Purkinje cell (primary cell): ENCODE measurements around the gene BCO1. TPM values are rescaled to one million over a fixed set of nuclear protein-coding genes. Genes with fewer than 3 reads are reported as not detected.

Experiments used
- polyA plus RNA-seq: library from polyadenylated mRNA; unstranded; fragments of >200 nt; fragmentation: Nextera tagmentation; gene quantifications from 2 replicates; pipeline ENCODE4 v1.2.1, GENCODE V29; 2014

BCO1 gene, protein sequence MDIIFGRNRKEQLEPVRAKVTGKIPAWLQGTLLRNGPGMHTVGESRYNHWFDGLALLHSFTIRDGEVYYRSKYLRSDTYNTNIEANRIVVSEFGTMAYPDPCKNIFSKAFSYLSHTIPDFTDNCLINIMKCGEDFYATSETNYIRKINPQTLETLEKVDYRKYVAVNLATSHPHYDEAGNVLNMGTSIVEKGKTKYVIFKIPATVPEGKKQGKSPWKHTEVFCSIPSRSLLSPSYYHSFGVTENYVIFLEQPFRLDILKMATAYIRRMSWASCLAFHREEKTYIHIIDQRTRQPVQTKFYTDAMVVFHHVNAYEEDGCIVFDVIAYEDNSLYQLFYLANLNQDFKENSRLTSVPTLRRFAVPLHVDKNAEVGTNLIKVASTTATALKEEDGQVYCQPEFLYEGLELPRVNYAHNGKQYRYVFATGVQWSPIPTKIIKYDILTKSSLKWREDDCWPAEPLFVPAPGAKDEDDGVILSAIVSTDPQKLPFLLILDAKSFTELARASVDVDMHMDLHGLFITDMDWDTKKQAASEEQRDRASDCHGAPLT
- polyA plus RNA-seq = 0.19 TPM in 1 of 2 replicates, not detected in the other

DNA sequence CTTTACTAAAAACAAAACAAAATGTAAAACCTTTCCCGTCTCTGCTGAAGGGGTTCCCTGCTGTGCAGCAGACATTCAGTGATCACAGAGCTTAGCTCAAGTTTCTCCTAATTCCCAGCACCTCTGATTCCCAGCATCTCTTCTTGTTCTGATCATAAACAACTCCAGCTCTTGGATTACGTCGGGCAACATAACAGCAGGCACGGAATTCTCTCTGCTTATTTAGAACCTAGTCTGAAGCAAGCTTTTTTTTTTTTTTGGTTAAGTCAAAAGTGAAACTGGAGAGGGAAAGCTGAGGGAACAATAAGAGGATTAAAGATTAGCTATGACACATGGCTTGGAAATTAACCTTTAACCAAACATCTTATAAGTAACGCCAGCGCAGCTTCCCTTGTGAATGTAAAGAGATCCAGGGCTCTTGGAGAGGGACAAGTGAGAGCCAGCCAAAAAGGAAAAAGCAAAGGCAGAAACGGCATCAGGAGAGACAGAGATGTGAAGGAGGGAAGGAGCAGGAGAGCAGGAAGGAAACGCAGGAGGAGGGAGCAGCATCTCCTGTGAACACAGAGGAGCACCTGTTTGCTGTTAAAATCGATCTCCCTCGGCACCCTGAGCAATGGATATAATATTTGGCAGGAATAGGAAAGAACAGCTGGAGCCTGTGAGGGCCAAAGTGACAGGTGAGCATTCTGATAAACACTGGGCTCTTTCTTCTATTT, at the start of gene BCO1:
Gene BCO1, plus strand, starts transcription at position 394 of the 716 bp plus-strand sequence. Its CDS starts 220 bp downstream, at position 614.

DNA sequence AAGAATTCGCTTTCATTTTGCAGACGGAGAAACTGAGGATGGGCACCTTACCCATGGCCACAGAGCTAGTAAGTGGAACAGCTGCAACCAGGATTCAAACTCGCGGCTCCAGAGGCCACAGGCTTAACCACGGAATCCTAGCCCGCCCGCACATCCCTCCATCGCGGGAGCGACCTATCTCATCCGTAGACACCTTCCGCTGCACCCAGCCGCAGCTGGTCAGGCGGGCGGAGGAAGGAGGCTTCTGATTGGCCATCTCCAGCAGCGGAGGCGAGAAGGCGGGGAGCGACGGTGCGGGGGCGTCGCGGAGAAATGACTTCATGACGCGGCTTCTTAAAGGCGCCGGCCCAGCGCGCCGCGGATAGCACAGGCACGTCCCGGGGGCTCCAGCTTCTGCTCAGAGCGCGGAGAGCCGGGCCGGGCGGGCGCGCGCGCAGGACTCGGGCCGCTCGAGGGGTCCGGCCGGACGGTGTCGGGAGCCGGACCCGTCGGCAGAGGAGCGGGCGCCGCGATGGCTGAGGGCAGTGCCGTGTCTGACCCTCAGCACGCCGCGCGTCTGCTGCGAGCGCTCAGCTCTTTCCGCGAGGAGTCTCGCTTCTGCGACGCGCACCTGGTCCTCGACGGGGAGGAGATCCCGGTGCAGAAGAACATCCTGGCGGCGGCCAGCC, 76.2 kb downstream of the BCO1 start, which contains the start of gene GAN:
Gene GAN, plus strand, starts transcription at position 360 of the 668 bp plus-strand sequence. Its CDS starts 152 bp downstream, at position 512.

Other genes starting within 250 kb of the BCO1 start
- 300 and 316 TPM in 2 replicates for gene CMC2, start 231.8 kb upstream of the BCO1 start, polyA plus RNA-seq
- gene CENPN, start 231.5 kb upstream of the BCO1 start, polyA plus RNA-seq = 1.9 and 8.0 TPM in 2 replicates
- gene ATMIN, start 202.8 kb upstream of the BCO1 start, polyA plus RNA-seq = 17.2 and 20.6 TPM in 2 replicates
- gene C16orf46, start 161.5 kb upstream of the BCO1 start, polyA plus RNA-seq = 3.2 and 5.8 TPM in 2 replicates
- 67.2 and 114 TPM in 2 replicates for gene GCSH, start 142.3 kb upstream of the BCO1 start, polyA plus RNA-seq
- gene GAN, start 76.3 kb downstream of the BCO1 start, polyA plus RNA-seq = 6.4 and 6.8 TPM in 2 replicates
- 7.8 and 9.3 TPM in 2 replicates for gene CMIP, start 206.1 kb downstream of the BCO1 start, polyA plus RNA-seq